PC-3 (cell line): Measurements from ENCODE around the gene FNDC5. TPM values are rescaled to one million over a fixed set of nuclear protein-coding genes. Genes with fewer than 3 reads are reported as not detected.

Experiments
- ATAC-seq: fragments of 200-7000 bp; cut with Tn5 transposase; 2 replicates; pipeline ENCODE4 v1.9.1; 2020; ENCODE audit warnings: mild to moderate bottlenecking, moderate library complexity
- BruUV-seq: library from RNA; stranded (reverse); fragments of 400-500 nt; replicated peaks from 2 replicates; lab custom pipeline; 2021; lab: Mats Ljungman, UMichigan
- CTCF ChIA-PET: fragments of 300-600 bp; sonication (Branson Sonifier 250); formaldehyde crosslinking; loops from one replicate; lab custom pipeline; 2022; ENCODE audit warnings: antibody characterized with exemption; lab: Charles Lee
- POLR2A ChIA-PET: fragments of 300-600 bp; sonication (Branson Sonifier 250); formaldehyde crosslinking; loops from one replicate; lab custom pipeline; 2022; ENCODE audit warnings: antibody characterized with exemption; ENCODE audit not compliant: unreplicated experiment; lab: Charles Lee
- DNase-seq: peaks from one replicate; pipeline ENCODE4 v3.0.0-alpha.2; 2015
- H2AFZ ChIP-seq: fragments of 300-600 bp; sonication (generic); 2 replicates; pipeline ENCODE4 v1.6.0; 2016; ENCODE audit warnings: antibody characterized with exemption, low read length
- H3F3A ChIP-seq: fragments of 300-600 bp; sonication (generic); one replicate; pipeline ENCODE4 v1.6.0; 2017; ENCODE audit warnings: antibody characterized with exemption, low read length, control low read depth, mild to moderate bottlenecking; ENCODE audit not compliant: unreplicated experiment
- H3K27ac ChIP-seq: fragments of 300-600 bp; sonication (generic); 2 replicates; pipeline ENCODE4 v1.5.1; 2016; ENCODE audit warnings: mild to moderate bottlenecking, low read length
- H3K27me3 ChIP-seq: fragments of 300-600 bp; sonication (generic); 2 replicates; pipeline ENCODE4 v1.6.1; 2016; ENCODE audit warnings: low read length, mixed read lengths
- H3K36me3 ChIP-seq: fragments of 300-600 bp; sonication (generic); 2 replicates; pipeline ENCODE4 v1.6.1; 2016; ENCODE audit warnings: low read depth, mixed run types, low read length, mixed read lengths
- H3K4me1 ChIP-seq: fragments of 300-600 bp; sonication (generic); 2 replicates; pipeline ENCODE4 v1.5.1; 2016; ENCODE audit warnings: low read length; ENCODE audit not compliant: insufficient read depth
- H3K4me2 ChIP-seq: fragments of 300-600 bp; sonication (generic); 2 replicates; pipeline ENCODE4 v1.6.0; 2016; ENCODE audit warnings: low read length
- H3K4me3 ChIP-seq: fragments of 300-600 bp; sonication (generic); 2 replicates; pipeline ENCODE4 v1.5.1; 2016; ENCODE audit warnings: mild to moderate bottlenecking, low read length, mixed read lengths
- H3K79me2 ChIP-seq: fragments of 300-600 bp; sonication (generic); 2 replicates; pipeline ENCODE4 v1.6.1; 2017; ENCODE audit warnings: low read length, mixed read lengths
- H3K9ac ChIP-seq: fragments of 300-600 bp; sonication (generic); 2 replicates; pipeline ENCODE4 v1.6.0; 2016; ENCODE audit warnings: mild to moderate bottlenecking, low read length
- H3K9me2 ChIP-seq: fragments of 300-600 bp; sonication (generic); replicated peaks from 2 replicates; pipeline ENCODE4 v1.6.1; 2016; ENCODE audit warnings: mixed run types, low read length, mixed read lengths
- H3K9me3 ChIP-seq: fragments of 300-600 bp; sonication (generic); 2 replicates; pipeline ENCODE4 v1.6.1; 2016; ENCODE audit warnings: low read length, mixed read lengths
- H4K20me1 ChIP-seq: fragments of 300-600 bp; sonication (generic); 2 replicates; pipeline ENCODE4 v1.6.1; 2016; ENCODE audit warnings: low read length, mixed read lengths
- CTCF ChIP-seq: fragments of 300-600 bp; sonication (generic); conservative IDR thresholded peaks from 2 replicates; pipeline ENCODE4 v1.5.1; 2017; ENCODE audit warnings: antibody characterized with exemption, low read depth, mild to moderate bottlenecking, low read length
- EZH2 ChIP-seq: fragments of 300-600 bp; sonication (generic); IDR thresholded peaks from one replicate; pipeline ENCODE4 v1.6.1; 2017; ENCODE audit warnings: antibody characterized with exemption, mild to moderate bottlenecking, low read length; ENCODE audit not compliant: unreplicated experiment
- EZH2phosphoT487 ChIP-seq: fragments of 300-600 bp; sonication (generic); IDR thresholded peaks from 2 replicates; pipeline ENCODE4 v1.6.1; 2018; ENCODE audit warnings: mild to moderate bottlenecking, antibody characterized with exemption, low read length, borderline replicate concordance
- intact Hi-C: fragments of 100-400 bp; cut with micrococcal nuclease; formaldehyde crosslinking; loops from 2 replicates; pipeline ENCODE4 v1.9.0; 2023
- total RNA-seq: library from RNA; depleted of rRNA; stranded (reverse); fragments of >200 nt; gene quantifications from 2 replicates; pipeline ENCODE4 v1.2.3, GENCODE V29; 2014

FNDC5 gene
- total RNA-seq, 1 experiment from 2014 or later = 0.22 TPM

GRCh38 chr1:32893198-32894018, 22.7 kb upstream of the FNDC5 start:
- Histone ChIP-seq H3K27me3 (no peaks in the 10 kb centered on the region), H3K4me2 (peak overlapping the region; percentile 83), H3K9me3 (no peaks in the 10 kb centered on the region), H2AFZ (peak overlapping the region; percentile 55), H3K9ac (no peak overlapping the region), H3K79me2 (no peaks in the 10 kb centered on the region), H4K20me1 (no peaks in the 10 kb centered on the region), H3K4me1 (no peaks in the 10 kb centered on the region), H3K4me3 (peak overlapping the region; percentile 52; the same call in 1 of the 2 replicates), H3F3A (no peaks in the 10 kb centered on the region), H3K36me3 (no peaks in the 10 kb centered on the region), H3K27ac (no peak overlapping the region), H3K9me2 (no peaks in the 10 kb centered on the region)
- BruUV-seq = no TSS peak
- ATAC-seq (peak; percentile 66), DNase-seq (no peak)
- peak; percentile 24; the same call in 1 of the 2 replicates for TF ChIP-seq CTCF
- no peak for TF ChIP-seq EZH2
- ChIA-PET POLR2A (no interaction called here), CTCF (no interaction called here)
- intact Hi-C loops = no loop called here

- BruUV-seq = no TSS peak
- Histone ChIP-seq H2AFZ (no peak overlapping the region), H3K4me2 (peak overlapping the region; percentile 83; the same call in 1 of the 2 replicates), H3K4me1 (no peaks in the 10 kb centered on the region), H3F3A (no peaks in the 10 kb centered on the region), H3K27me3 (no peaks in the 10 kb centered on the region), H3K9me3 (no peaks in the 10 kb centered on the region), H3K36me3 (no peaks in the 10 kb centered on the region), H3K27ac (no peak overlapping the region), H3K4me3 (no peak overlapping the region), H3K79me2 (no peaks in the 10 kb centered on the region), H3K9ac (no peak overlapping the region), H3K9me2 (no peaks in the 10 kb centered on the region), H4K20me1 (no peaks in the 10 kb centered on the region)
- intact Hi-C loops = no loop called here
- TF ChIP-seq EZH2phosphoT487 = no peak
- TF ChIP-seq EZH2 = no peak
- no peak for TF ChIP-seq CTCF
- no peak for DNase-seq
- CTCF ChIA-PET = no interaction called here
- no peak for ATAC-seq
- POLR2A ChIA-PET = no interaction called here
Measured at GRCh38 chr1:32892368-32893197, 21.9 kb upstream of the FNDC5 start.
